HG02885 (cell line): Measurements from ENCODE around the gene PLIN5.
"Not testable (repeated sequence)": the region's sequence is repeated elsewhere in the genome, so short reads cannot be mapped to it uniquely, and the experiment has no call there.

Experiments
- ATAC-seq: cut with Tn5 transposase; IDR thresholded peaks from one replicate; pipeline ENCODE4 v1.9.1; 2021; ENCODE audit warnings: mild to moderate bottlenecking; ENCODE audit not compliant: unreplicated experiment, poor library complexity

The PLIN5 gene

DNA sequence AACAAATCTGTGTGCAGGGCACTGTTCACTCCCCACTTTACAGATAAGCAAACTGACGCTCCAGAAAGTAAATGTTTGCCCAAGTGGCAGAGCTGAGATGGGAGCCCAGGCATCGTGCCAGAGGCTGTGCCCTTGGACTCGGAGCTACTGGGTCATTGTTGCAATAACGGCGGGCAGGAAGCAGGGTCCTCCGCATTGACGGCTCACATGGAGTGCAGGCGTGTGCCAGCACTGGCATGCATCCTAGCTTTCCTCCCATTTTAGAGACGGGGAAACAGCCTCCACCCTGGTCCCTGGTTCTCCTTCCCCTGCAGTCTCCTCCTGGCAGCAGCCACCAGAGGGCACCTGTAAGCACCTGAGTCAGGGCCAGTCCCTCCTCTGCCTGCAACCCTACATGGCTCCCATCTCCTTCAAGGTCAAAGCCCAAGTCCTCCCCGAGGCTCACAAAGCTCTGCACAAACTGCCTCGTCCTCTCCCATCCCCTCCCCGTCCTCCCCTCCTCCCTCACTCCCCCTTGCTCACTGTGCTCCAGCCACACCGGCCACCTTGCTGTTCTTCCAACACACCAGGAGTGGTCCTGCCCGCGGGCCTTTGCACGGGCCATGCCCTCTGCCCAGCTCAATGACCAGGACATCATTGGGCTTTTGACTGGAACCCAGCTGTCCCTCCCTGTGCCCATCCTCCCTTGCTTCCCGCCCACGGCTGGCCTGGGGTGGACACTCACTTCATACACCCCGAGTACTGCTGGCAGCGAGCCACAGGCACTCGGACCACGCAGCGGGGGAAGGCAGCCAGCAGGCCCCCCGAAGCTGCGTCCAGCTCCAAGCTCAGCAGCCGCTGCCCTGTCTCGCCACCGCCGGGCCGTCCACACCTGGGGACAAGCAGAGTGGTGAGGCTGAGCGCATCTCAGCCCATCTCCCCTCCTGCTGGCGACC lies 12.5 kb upstream of the PLIN5 start:
- no peak for ATAC-seq

DNA sequence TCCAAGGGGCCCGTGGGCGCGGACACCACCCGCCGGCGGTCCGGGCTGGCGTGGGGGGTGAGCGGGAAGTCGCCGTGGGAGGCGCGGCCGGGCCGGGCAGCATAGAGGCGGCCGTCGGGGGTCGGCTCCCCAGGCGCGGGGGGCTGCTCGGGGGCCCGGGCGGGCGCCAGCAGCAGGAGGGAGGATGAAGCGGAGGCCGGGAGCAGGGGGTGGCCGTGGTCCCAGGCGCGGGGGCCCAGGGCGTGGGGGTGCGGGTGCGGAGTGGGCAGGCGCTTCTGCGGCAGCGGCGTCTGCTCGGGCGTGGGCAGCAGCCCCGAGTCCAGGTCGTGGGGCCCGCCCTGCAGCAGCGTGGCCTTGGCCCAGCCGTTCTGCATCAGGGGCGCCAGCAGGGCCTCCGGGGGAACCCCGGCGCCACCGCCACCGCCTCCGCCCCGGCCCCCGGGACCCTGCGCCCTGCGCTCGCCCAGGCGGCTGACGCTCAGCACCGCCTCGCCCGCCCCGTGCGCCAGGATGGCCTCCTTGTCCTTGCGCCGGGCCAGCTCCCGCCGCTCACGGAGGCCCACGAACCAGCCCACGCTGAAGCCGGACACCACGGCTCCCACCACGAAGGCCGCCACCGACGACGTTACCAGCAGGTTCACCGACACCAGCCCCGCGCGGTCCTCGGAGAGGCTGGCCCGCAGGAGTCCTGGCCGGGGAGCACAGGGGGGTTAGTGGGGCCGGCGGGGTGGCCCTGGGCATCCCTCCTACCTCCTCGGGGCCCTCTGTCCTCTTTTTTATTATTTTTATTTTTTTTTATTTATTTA lies 9.0 kb upstream of the PLIN5 start:
- no peak for ATAC-seq

DNA sequence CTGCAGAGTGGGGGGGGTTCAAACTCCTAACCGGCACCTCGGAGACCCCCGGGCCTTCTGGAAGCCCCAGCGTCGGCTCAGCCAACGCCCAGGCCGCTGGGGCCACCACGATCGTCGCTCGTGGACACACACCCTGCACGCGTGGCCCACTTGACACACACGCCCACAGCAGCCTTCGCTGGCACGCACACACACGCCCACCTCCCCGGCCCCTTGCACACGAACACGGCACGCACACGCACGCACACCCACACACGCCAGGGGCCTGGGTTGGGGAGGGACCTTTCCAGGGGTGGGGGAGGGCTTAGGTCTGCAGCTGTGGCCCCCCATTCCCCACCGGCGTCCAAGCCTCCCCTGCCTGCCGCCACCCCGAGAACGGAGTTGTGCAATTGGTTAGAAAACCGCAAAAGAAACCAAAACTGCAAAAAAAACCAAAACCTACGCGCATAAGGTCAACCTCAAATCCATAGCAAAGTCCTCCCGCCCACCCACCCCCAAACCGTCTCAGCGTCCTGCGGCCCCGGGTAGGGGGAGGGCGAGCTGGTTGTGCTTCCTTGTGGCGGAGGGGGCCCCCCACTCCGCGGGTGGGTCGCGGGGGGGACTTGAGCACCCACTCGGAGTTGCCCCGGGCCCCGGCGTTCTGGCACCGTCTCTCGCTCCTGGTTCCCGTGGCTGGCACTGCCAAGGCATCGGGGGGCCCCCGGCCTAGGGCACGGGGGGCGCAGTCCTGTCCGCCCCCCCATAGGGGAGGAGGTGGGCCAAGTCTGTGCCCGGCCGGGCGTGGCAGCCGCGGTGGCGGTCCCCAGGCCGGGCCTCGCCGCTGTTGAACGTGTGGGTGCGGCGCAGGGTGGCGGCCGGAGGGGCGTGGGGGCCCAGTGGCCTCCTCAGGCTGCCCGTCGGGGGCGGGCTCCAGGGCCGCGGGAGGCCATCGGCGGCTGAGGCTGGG lies 8.1 kb upstream of the PLIN5 start:
- no peak for ATAC-seq

DNA sequence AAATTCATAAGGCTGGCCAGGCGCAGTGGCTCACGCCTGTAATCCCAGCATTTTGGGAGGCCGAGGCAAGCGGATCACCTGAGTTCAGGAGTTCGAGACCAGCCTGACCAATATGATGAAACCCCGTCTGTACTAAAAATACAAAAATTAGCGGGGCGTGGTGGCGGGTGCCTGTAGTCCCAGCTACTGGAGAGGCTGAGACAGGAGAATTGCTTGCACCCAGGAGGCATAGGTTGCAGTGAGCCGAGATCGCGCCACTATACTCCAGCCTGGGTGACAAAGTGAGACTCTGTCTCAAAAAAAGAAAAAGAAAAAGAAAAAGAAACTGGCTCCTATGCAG lies 6.8 kb upstream of the PLIN5 start:
- ATAC-seq = not testable (repeated sequence)

DNA sequence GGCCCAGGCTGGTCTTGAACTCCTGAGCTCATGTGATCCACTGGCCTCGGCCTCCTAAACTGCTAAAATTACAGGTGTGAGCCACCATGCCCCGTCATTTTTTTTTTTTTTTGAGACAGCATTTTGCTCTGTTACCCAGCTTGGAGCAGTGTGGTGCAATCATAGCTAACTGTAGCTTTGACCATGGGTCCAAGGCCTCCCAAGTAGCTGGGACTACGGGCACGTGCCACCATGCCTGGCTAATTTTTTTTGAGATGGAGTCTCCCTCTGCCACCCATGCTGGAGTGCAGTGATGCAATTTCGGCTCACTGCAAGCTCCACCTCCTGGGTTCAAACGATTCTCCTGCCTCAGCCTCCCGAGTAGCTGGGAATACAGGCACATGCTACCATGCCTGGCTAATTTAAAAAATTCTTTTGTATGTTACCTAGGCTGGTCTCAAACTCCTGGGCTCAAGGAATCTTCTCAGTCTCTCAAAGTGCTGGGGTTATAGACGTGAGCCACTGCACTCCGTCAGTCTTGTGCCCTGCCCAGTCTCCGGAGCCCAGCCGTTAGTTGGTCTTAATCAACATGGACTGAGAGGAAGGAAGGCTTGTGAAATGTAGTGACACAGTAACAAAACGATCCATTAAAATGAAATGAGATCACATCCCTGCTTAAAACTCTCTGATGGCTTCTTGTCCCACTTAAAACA lies 6.2 kb upstream of the PLIN5 start:
- ATAC-seq = no peak

DNA sequence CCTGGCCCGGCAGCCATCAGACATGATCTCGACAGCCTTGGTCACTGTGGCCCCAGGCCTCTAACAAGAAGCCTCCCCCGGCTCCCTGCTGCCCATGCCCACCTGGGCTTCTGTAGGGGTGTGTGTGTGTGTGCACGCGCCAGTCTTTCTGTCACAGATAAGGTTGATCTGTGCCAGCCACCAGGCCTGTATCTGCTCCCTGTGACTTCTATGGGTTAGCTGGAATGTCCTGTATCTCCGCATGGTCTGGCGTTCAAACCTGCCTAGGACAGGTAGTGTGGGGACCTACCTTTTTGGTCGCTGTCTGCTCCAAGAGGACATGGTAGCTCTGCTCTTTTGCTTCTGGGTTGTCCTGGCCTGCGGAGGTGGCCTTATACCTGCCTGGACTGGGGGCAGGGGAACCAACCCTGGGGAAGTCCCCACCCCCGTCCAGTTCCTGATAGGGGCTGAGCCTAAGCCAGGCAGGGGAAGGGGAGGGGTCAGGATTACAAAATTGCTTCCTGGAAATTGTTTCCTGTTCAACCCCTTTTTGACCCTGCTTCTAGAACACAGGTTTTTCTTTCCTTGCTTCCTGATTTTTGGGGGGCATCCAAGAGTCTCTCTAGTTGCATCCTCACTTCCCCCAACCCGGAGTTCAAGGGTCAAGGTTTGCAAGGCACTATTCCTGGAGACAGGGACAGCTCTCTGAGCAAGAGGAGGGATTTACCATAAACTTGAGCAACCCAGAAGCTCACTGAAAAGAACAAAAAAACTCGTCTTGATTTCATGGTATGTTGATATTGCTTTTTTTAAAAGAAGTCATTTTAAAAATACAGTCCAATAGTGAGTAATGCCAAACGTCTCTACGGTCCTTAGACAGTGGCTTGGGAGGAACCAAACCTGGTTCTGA lies 4.9 kb upstream of the PLIN5 start, which contains the start of gene LRG1:
Gene LRG1 (minus strand): TSS at position 344 of the 889 bp plus-strand sequence. CDS start 23 bp downstream, at position 321.
- ATAC-seq = no peak

DNA sequence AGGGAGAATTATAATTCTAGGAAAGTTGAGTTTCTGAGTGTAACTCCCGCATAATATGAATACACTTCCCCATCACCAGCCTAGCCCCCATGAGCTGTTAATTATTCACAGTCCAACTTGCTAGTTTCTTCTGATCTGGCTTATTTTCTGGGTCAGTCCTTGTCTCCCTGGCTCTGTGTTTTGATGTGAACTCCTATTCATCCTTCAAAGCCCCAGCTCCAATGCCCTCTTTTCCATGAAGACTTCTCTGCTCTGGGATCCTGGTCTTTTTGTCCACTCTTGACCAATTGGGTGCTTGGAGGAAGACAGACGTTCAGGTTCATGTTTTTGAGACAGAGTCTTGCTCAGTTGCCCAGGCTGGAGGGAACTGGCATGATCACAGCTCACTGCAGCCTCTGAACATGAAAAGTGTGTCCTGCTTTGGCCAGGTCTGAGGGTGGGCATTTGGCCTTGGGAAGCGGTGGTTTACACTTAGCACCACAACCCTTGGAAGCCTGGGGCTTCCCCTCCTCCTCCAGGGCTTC lies 4.2 kb upstream of the PLIN5 start:
- ATAC-seq = no peak

DNA sequence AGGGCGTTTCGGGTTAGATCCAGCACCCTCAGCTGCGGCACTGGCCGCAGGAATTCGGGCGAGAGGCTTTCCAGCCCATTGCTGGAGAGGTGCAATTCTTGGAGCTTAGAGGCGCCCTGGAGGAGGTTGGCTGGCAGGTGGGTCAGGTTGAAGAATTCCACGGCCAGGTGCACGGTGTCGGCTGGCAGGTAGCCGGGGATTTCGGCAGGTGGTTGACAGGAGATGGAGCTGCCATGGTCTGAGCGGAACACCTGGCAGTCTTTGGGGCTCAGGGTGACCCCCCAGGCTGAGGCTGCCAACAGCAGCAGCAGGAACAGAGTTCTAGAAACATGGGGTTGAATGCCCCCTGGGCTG lies 3.6 kb upstream of the PLIN5 start:
- ATAC-seq = no peak

DNA sequence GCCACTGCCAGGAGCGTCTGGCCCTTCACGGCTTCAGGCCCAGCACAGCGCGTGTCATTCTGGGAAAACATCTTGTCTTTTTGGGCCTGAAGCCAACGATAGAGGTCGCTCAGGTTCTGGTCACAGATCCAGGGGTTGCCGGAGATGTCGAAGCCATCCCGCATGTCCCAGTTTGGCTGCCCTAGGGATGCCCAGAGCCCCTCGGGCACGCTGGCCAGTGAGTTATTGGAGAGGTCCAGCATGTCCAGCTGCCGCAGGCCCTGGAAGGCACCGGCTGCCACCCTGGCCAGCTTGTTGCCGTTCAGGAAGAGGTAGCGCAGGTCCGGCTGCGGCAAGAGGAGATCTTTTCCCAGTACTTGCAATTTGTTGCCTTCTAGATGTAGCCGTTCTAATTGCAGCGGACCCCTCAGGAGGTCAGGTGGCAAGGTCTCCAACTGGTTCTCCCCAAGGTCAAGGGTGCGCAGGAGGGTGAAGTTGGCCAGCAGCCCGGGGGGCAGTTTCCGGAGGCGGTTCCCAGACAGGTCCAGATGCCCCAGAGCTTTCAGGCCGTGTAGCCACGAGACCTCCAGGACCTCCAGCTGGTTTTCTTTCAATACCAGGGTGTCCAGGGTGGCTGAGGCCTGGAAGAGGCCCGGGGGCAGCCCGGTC lies 3.1 kb upstream of the PLIN5 start:
- ATAC-seq = no peak

DNA sequence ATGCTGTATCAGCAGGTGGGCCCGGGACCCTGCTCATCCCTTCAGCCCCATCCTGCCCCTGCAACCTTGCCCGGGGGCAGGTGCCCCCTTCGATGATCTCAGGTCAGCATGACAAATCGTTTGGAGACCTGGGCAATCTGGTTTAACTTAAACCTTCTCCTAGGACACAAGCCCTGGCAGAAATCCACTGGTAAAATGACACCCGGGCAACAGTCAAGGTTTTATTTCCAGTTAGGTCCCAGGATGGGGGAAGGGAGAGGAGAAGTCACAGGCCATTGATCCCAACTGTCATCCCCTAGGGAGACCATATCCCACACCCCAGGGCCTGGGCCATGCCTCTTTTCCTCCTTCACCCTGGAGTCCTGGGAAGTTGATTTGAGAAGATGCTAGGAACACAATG lies 1.8 kb upstream of the PLIN5 start:
- ATAC-seq = no peak

DNA sequence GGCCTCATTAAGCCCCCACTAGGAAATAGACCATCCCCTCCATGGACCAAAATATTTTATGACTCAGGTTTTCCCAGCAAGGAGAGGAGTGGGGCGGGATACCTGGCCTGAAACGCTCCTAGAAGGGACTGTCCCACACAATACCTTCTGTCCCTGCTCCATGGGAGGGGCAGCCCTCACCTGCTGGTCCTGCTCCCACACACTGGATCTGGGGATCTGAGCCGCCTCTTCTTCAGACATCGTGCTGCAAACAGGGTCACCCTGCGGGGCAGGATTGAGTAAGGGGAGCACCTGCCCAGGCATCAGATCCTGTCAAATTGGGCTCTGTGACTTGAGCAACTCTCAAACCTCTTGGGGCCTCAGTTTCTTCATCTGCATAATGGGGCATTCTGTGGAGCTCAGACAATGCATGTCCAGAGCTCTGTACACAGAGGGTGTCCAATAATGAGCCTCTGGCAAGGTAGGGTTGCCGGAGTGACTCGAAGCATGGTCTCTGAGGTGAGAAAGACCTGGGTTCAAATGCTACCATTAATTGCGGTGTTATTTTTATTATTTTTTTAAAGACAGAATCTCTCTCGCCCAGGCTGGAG lies 1.1 kb downstream of the PLIN5 start:
- no peak for ATAC-seq

DNA sequence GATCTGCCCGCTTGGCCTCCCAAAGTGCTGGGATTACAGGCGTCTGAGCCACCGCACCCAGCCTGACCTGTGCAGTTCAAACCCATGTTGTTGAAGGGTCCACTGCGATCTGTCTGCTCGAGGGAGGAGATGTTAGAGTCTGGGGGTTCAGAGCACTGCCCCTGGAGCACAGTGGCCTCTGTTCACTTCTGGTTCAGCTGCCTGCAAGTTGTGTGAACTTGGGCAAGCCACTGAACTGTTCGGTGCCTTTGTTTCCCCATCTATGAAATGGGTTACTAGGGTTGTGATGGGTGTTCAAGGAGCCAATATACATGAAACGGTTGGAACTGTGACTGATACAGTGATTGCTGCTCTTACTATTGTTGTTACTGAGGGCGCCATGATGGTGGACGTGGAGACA lies 1.7 kb downstream of the PLIN5 start:
- ATAC-seq = no peak

DNA sequence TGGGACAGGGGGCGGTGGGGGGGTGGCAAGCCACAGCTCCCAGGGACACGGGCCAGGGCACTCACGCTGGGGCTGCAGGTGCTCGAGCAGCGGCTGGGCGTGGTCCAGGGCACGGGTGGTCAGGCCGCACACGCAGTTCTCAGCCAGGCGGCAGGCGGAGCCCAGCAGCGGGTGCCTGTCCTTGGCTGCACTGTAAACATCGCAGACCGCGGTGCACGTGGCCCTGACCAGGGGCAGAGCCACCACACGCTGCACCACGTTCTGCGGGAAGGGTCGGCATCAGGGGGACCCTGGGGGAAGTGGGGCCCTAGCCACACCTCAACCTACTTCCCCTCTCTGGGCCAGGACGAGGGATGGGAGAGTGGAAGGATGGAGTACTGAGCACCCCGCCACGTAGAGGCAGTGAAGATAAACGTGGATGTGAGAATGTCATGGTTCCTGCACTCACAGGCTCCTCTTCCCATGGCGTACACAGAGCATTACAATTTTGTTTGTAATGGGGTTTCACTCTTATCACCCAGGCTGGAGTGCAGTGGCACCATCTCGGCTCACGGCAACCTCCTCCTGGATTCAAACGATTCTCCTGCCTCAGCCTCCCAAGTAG lies 3.4 kb downstream of the PLIN5 start:
- ATAC-seq = no peak

DNA sequence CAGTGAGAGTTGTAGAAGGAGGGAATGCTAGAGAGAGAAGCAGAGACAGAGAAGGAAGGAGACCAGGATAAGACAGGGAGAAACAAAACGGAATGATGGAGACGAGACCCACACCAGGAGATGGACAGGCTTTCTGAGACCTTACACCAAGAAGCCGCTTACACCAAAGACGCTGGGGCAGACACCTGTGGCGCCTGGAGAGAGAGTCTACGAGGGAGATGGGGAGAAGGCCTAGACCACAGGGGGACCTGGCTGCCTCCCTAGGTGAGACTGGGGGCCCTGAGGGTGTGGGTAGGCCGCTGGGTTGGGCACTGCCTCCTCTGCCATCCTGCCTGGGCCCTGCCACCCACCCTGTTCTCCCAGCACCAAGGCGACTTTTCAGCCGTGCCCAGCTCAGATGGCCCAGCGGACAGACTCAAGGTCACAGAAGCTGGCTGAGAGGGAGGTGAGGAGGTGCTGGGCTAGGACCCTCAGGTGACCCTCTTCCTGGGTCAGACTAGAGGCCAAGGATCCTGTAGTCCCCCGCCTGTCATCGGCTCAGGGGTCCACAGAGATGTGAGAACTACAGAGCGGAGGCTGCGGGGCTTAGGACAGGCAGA lies 5.0 kb downstream of the PLIN5 start:
- no peak for ATAC-seq

DNA sequence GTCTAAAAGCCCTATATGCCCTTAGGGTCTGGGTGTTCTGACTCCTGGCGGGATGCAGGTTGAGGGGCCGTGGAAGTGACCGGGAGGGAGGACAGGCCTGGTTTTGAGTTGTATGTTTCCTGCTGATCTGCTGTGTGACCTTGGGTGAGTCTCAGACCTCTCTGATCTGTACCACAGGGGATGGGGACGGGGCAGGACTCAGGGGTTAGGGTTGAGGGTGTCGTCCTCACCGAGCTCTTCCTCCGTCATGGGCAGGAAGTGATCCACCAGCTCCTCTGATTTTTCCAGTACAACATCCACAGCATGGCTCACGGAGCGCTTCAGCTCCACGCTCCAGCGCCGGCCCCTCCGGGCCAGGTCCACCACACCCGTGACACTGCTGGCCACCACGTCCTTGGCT lies 6.2 kb downstream of the PLIN5 start:
- no peak for ATAC-seq

DNA sequence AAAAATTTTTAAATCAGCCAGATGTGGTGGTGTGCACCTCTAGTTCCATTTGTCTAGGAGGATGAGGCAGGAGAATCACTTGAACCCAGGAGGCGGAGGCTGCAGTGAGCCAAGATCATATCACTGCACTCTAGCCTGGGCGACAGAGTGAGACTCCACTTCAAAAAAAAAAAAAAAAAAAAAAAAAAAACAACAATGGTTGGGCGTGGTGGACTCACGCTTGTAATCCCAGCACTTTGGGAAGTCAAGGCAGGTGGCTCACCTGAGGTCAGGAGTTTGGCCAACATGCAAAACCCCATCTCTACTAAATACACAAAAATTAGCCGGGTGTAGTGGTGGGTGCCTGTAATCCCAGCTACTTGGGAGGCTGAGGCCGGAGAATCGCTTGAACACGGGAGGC lies 7.6 kb downstream of the PLIN5 start:
- not testable (repeated sequence) for ATAC-seq

DNA sequence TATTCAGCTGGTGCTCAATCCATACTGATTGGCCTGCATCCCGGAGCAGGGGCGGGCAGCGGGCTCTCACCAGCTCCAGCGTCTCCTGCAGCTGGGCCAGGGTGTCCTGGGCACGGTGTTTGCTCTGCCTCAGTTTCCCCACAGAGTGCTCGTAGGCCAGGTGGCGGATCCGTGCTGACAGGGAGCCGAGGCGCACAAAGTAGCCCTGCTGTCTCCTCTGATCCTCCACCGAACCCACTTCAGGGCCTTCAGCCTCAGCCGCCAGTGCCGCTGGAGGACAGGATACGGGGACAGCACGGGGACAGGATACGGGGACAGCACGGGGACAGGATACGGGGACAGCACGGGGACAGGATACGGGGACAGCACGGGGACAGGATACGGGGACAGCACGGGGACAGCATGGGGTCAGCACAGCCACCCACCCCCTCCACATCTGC lies 9.4 kb downstream of the PLIN5 start:
- no peak for ATAC-seq
